Inferior parietal cortex (tissue), 1 donor: ENCODE data around the gene SIX3.

Source experiments
- DNase-seq: peaks from one replicate; pipeline ENCODE4 v3.0.0-alpha.2; 2016; ENCODE audit errors: extremely low spot score

The SIX3 gene

DNA sequence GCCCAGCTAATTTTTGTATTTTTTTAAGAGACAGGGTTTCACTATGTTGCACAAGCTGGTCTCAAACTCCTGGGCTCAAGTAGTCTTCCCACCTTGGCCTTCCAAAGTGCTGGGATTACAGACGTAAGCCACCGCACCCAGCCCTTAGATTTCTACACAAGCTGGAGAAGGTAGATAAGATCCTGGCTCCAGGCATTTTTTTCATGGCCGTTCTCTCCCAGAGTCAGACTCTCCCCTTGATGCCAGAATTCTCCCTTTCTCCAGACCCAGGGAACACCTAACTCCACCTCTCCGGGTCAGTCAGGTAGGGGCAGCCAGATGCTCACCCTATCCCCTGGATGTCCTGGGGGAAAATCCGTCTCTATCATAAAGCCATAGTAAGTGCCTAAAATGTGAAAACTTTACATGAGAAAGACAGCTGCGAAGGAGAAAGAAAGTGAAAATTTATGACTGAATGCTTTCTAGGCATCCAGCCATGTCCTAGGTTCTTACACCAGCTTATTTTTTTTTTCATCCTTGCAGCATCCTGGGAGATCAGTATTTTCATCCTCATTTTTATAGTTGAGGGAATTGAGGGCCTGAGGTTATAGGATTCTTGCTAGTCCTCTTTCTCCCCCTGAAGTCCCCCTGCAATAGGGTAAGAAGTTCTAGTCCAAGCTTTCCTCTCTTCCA is 16.3 kb downstream of the SIX3 start:
- DNase-seq: no peak

DNA sequence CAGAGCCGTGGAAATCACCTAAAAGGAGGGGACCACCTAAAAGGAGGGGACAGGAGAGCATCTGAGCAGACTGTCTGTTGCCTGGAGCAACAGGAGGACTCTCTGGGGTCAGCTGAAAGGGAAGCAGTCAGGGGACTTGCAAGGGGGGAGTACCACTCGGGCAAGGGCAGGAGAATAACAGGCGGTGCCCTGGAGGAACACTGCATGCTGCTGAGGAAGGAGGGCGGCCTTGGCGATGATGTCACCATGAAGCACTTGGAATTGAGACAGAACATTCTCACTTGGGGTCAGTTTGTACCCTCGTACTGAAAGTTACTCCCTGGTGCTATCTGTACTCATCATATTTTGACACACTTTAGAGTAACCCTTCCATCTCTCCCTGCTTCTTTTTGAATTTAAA is 18.4 kb downstream of the SIX3 start:
- DNase-seq: no peak

DNA sequence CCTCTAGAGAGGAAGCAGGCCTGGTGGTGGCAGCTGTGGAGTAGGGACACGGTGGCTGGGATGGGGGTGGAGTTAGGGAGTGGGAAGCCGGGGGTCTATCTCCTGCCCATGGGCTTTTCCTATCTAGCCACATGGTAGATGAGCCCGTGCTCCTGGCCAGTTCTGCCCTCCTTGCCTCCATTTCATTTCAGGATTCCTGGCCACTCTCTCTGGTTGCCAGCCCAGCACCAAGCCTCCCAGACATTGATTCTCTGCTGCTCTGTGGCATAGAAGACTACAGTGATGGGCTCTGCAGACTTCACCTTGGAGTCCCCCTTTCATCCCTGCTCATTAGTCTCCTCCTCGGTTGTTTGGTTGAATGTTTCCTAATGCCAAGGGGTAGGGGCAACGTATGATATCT is 19.4 kb downstream of the SIX3 start:
- DNase-seq: no peak

DNA sequence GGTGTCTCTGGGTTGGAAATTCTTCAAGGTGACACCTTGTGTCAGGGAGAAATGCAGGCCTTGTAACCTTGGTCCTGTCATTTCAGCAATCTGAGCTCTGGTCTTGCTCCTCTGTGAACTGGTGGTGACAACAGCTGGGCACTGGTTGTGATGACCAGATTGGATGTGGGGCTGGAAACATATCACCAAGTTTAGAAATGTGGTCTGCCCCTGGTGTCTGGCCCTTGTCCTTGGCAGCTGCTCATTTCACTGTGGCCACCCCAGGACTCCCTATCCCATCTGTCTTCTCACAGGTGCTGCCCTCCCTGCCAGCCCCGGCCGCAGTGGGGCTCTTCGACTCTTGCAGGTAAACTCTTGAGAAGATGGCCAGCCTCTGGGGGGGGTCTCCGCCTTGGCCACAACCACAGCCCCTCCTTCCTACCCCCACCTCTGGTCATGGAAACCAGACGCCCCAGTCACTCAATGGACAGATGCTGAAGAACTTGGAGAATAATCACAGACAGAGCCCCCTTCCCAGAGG is 20.7 kb downstream of the SIX3 start:
- DNase-seq: no peak

DNA sequence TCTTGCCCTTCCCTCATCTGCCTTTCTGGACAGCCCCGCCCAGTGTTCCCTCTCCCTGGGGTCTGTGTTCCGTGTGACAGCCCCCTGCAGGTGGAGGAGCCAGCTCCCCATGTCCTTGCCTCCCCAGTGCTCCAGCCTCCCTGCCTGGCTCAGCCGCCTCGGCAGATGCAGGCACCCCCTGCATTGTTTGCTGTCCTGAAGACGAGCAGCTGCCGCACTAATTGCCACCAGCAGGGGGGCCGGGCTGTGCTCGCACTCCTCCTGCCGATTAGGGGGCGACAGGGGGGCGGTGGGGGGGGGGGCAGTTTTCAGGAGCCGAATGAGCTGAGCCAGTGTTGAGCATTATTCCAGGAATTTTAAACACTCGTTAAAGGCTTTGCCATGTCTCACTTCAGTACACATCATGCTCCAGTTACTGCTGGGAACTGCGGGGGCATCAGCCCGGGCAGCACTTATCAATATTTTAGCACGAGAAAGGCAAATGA is 23.3 kb downstream of the SIX3 start:
- DNase-seq: no peak

DNA sequence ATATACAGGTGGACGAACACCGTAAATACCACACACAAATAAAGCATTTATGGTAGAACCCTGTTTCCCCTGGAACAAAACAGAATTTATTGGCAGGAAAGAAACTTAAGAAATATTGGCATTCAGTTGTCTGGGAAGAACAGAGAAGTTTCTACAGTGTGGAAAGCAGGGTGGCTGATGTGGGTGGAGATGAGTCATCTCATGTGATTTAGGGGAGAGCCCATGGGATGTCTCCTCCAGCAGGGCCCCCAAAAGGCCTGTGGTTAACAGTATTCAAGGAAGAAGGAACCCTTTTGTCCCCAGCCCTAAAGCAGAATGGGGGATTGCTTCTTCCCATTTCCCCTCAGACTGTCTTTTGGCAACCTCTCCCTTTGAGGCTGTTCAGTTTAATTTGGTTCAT is 24.2 kb downstream of the SIX3 start:
- no peak for DNase-seq

DNA sequence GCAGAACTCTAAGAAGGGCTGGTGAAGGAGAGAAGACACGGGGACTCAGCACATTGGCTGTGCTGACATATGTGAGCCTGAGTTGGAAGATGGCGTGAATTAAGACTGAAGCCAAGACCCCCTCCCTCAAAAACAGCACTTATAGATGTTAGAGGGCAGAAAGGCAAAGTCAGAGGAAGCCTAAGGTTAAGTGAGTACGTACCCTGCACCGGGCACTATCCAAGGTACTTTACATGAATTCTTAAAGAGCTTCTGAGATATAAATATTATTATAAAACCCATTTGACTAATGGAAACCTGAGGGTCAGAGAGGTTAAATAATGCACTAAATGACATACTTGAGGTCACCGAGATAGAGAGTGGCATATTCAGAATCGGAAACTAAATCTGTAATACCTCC is 25.6 kb downstream of the SIX3 start:
- no peak for DNase-seq

DNA sequence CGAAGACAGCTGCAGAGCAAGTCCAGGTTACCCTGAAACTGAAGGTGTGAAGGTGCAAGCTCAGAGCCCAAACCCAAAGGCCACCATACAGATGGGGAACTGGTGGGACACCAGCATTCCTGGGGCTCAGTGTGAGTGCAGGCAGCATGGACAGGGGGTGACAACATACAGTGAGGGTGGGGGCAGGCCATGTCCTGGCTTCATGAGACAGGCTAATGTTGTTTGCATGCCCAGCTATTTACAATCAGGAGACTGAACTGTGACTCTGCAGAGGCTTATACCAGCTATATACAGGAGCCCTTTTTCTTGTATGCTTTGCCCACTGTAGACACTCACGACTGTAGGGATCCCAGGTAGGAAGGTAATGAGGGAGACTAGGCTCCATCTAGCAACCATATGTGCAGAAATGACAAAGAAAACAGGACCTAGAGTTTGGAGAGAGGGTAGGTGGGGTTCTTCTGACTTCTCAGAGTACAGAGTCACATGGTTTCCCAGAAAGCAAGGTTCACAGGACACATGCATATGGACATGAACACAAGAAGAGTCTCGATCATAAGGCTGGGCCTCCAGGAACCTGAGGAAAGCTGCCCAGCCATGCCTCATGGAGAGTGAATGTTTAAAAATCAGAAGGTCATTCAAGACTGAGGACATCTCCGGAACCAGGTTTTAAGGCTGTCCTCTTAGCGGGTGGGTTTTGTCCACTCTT is 26.4 kb downstream of the SIX3 start:
- DNase-seq: no peak

DNA sequence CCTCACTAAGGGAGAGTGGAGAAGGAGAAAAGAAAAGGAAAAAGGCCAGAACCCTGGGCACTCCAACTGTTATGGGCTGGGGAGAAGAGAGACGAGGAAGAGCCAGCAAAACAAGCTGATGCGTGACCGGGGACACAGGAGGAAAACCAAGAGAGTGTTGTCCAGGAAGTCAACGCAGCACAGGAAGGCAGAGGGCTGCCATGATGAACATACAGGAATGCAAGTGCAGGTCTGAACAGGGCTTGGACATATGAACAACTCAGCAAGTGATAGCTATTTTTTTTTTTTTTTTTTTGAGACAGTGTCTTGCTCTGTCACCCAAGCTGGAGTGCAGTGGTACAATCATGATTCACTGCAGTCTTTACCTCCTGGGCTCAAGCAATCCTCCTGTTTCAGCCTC is 28.4 kb downstream of the SIX3 start:
- DNase-seq: no peak

DNA sequence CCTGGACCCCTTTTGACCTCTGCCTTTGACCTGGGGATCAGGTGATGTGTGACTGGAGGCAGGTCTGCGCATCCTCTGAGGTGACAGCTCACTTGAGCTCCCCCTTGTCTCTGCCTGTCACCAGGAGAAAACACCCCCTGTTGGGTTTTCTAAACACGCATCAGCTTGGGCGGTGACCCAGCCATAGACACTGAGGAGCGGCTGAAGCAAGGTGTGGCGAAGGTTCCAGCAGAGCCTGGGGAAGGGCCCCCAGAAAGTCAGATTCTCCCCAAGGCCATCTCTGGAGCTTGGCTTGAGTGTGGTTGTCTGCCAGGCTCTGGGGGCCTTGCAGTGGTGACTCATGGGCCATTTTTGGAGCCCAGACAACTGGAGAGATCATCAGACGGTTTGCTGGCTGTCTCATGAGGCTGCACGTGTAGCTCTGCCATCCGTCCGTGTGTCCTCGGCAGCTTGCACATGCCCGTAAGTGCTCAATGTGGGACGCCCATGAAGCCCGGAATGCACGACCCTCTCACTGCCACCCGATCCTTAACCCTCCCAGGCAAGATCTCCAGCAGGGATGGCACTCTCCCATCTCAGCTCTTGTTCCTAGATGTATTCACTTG is 29.4 kb downstream of the SIX3 start:
- no peak for DNase-seq

DNA sequence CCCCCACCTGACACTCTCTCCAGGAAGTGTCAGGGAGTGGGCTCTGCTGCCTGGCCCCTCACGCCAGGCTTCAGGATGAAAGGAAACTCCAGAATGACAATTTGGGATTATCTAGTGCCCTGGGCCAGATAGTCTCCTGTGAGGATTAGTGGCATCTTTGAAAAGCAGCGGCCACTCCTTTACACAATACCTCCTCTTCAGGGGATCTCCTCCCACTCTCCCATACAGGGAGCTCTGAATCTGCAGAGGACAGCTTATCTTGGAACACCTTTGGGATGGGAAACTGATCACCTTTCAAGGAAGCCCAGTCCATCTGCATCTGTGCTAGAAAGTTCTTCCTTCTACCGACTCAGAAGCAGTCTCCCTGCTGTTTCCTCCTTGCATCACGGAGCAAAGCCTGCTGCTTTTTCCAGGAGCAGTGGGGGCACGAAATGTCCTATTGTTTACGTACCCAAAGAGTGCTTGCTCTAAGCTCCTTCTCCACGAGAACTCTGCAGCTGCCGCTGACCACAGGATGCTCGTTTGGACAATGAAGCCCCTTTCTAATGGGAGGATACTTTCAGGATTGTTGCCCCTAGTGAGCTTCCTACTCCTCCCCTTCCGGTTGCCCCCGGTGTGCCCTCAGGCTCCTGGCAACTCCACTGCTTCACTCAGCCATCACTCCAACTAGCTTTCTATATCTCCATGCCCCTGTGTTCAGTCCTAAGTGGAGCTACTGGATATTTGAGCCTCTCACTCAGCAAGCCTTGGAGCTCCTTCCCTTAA is 31.5 kb downstream of the SIX3 start:
- no peak for DNase-seq

DNA sequence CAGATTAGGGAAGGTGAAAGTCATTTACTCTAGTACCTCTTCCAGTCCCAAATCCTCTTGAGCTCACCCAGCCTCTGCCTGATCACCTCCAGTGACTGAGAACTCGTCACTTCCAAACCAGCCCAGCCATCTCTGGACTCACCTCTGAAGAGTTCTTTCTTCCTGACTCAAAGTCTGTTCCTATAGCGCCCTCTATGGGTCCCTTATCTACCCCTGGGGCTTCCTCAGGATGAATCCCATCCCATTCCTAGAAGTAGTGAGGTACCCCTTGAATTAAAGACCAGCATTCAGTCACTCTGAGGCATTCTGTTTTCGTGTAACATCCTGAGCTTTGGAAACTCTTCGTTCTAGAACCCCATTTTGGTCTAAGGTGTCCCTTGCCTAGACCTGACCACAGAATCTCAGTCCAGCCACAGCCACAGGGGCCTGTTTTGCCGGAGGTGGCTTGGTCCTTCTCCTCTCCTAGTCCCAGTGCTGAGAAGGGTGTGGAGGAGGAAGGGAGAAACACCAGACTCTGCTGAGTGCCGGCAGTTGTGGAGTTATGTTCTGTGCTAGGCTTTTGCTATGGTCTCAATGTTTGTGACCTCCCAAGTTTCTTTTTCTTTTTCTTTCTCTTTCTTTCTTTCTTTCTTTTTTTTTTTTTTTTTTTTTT is 32.7 kb downstream of the SIX3 start:
- peak; percentile 32 for DNase-seq

DNA sequence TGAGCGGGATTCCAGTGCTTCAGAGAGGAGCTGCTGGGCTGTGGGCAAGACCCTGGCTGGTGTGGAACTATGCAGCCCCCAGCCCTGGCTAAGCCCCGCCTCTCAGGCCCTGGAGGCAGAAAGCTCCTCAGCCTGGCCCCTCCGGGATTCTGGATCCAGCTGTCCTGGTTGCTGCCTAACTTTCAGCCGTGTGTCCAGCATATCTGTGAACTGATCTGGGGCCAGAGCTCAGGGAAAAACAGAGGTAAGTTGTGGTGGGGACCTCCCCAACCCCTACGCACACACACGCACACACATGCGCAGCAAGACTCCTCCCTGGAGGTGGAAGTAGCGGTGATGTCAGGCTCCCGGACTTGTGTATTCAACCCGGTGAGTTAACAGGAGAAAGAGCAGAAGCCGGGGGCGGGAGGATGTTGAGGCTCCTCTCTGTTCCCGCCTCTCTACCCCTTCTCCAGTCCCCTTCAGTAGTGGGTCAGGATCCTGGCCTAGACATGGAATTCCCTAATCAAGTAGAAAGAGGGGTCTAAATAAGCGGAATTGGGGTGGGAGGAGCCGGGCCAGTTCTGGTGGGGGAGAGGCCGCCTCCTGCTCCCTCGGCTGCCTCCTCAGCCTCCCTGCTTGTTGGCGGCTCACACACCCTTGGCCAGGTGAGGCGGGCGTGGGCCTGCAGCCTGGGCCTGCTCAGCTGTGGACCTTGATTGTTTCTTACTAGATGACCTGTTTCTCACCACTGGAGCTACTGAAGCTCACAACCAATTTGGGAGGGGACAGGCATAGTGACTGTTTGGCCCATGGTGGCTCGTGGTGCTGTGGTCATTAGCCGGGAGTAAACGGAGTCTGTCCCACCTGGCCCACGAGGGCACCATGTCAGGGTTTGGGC is 34.3 kb downstream of the SIX3 start:
- no peak for DNase-seq

DNA sequence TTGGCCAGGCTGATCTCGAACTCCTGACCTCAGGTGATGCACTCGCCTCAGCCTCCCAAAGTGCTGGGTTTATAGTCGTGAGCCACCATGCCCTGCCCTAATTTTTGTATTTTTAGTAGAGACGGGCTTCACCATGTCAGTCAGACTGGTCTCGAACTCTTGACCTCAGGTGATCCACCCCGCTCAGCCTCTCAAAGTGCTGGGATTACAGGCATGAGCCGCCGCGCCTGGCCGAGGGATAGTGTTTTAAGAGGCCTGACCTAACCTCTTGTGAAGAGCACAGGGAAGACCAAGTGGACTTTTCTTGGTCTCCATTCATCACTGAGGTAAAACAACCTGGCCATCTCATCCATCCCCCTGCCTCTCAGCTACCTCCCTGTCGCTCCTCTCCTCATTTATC is 38.1 kb downstream of the SIX3 start:
- no peak for DNase-seq

DNA sequence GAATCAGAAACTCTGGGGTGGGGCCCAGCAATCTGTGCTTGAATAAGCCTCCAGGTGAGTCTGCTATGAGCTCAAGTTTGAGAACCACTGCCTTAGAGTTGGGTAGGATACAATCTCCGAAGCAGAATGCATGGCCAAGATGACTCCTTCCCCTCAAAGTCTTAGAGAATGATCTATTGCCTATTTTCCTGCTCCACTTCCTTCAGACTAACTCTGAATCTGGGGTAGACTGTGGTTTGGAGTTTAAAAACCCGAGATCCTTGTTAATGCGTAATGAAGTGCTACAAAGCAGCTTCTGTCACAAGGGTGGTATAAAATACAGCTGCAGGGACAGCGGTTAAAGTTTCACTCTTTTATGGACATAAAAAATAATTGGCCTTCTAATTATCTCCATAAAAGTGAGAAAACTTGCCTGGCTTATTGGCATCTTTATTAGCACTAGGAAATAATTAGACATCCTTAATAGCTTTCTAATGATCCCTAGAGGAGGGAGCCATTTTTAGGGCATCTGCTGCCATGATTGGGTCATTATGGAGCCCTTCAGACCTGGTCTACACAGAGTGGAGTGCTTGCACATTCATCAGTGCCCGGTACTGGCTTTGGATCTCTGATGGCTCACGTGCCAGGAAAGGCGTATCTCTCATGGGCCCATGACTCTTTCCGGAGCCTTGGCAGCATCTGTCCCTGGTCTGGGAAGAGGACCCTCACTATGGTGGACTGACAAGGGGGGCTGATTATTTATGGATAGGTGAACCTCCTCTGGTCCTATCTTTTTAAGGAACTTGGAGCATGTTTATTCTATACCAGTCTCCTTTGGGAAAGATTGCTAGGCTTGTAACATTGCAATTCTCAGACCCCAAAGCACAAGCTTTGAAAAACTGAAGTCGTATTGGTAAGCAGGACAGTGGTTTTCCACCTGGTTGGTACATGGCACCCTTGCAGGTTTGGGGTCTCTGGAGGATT is 39.5 kb downstream of the SIX3 start:
- no peak for DNase-seq

DNA sequence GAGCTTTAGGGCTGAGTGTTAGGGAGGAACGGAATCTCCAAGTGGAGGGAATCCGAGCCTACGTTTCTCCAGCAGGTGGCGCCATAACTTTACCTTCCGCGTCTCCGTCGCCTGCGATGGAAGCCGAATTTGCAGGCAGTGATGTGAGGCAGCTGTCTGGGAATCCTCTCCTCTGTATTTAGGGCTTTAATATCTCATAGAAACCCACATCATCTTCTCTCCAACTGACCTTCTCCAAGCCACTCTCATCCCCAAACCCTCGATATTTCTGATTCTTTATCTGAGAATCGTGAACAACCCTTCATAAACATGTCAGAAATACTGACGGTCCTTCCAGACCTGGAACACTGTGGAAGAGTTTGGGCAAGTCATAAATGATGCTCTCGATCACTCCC is 40.2 kb downstream of the SIX3 start:
- peak; percentile 91 for DNase-seq

DNA sequence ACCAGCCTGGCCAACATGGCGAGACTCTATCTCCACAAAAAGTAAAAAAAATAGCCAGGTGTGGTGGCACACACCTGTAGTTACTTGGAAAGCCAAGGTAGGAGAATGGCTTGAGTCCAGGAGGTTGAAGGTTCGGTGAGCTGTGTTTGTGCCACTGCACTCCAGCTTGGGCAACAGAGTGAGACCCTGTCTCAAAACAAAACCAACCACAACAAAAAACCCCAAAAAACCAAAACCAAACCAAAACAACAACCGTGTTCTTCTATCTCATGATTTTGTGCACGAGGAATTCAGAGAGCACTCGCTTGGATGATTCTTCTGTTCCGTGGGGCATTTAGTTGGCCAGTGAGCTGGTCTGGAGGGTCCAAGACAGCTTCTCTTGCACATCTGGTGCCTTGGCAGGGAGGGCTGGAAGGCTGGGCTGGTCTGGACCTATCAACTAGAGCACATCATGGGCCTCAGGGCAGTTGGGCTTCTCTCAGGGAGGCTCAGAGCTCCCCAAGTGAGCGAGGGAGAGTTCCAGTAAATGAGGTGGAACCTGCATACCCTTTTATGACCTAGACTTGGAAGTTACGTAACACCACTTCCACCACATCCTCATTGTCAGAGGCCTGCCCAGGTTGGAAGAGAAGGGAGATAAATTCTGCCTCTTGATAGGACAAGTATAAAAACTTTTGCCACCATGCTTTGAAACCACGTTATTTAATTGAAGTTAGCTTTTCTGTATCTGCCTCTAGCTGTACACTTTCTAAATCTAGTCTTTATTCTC is 42.5 kb downstream of the SIX3 start:
- no peak for DNase-seq

DNA sequence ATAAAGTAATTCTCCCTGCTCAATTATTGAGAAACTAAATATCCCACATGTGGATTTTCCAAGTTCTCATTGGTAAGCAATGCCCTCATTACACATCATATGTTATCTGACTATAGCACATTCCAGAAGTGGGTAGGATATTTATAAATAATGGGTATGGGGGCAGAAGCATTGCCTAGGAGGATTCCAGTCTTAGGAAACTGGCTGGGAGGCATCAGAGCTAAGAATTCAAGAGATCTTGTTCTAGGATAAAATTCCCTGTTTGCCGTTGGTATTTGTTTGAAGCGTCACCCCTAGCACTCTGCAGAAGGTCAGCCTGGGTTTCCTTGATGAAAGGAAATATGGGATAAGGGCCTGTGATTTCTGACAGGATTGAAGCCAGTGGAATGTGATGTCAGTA is 47.7 kb downstream of the SIX3 start:
- DNase-seq: no peak

DNA sequence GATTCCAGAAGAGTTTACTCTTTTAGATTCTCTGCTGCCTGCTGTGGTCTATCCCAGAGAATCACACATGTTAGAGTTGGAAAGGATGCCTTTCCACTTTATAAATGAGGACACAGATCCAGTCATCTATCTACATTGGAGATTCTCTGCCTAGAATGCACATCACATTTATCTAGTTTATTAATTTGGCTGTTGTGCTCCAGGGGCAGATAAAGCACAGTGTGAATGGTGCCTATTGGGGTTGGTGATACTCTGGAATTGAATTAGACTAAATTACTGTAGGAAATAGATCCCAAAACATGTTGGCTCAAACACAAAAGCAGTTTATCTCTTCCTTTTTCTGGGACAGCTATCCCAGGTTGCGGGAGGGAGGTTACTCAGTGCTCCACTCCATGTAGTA is 52.9 kb downstream of the SIX3 start:
- no peak for DNase-seq
